IMR-90 (cell line): ENCODE data around the gene CDH22. TPM values are rescaled to one million over a fixed set of nuclear protein-coding genes. Genes with fewer than 3 reads are reported as not detected.

Source experiments
- ATAC-seq: fragments of 200-7000 bp; cut with Tn5 transposase; 2 replicates; pipeline ENCODE4 v1.9.1; 2020; ENCODE audit warnings: low read depth, mild to moderate bottlenecking, moderate library complexity
- BruUV-seq: library from RNA; stranded (reverse); fragments of 400-500 nt; replicated peaks from 2 replicates; lab custom pipeline; 2021; lab: Mats Ljungman, UMichigan
- CTCF ChIA-PET: fragments of 300-600 bp; formaldehyde crosslinking; extraction: SDS; loops from one replicate; lab custom pipeline; 2021; ENCODE audit warnings: antibody characterized with exemption; lab: Yijun Ruan, JAX
- POLR2A ChIA-PET: fragments of 300-600 bp; sonication (Branson Sonifier 250); formaldehyde crosslinking; loops from one replicate; lab custom pipeline; 2022; ENCODE audit warnings: antibody characterized with exemption; ENCODE audit not compliant: unreplicated experiment; lab: Charles Lee
- DNase-seq: peaks from one replicate; pipeline ENCODE4 v3.0.0; 2013
- H2AFZ ChIP-seq: replicated peaks from 2 replicates; pipeline ENCODE3; 2013; ENCODE audit warnings: low read length, mild to moderate bottlenecking; ENCODE audit not compliant: poor library complexity
- H2AK5ac ChIP-seq: 2 replicates; pipeline ENCODE4 v1.6.1; 2013; ENCODE audit warnings: low read depth, low read length, inconsistent platforms
- H2AK9ac ChIP-seq: replicated peaks from 2 replicates; pipeline ENCODE3; 2013; ENCODE audit warnings: mild to moderate bottlenecking, low read depth, low read length, moderate library complexity; ENCODE audit not compliant: poor library complexity
- H2BK120ac ChIP-seq: 2 replicates; pipeline ENCODE4 v1.6.1; 2013; ENCODE audit warnings: low read depth, low read length, inconsistent platforms
- H2BK15ac ChIP-seq: 3 replicates; pipeline ENCODE4 v1.6.1; 2013; ENCODE audit warnings: low read depth, low read length, inconsistent platforms
- H2BK20ac ChIP-seq: 2 replicates; pipeline ENCODE4 v1.6.1; 2013; ENCODE audit warnings: low read depth, mild to moderate bottlenecking, inconsistent platforms, low read length, moderate library complexity
- H2BK5ac ChIP-seq: 2 replicates; pipeline ENCODE4 v1.6.1; 2013; ENCODE audit warnings: mild to moderate bottlenecking, low read depth, low read length, inconsistent platforms; ENCODE audit not compliant: poor library complexity, severe bottlenecking
- H3K14ac ChIP-seq: replicated peaks from 2 replicates; pipeline ENCODE4 v1.6.1; 2013; ENCODE audit warnings: low read depth, low read length, inconsistent platforms
- H3K18ac ChIP-seq: 2 replicates; pipeline ENCODE4 v1.6.1; 2013; ENCODE audit warnings: low read depth, low read length, control low read depth
- H3K23ac ChIP-seq: 2 replicates; pipeline ENCODE4 v1.6.1; 2013; ENCODE audit warnings: low read depth, low read length, inconsistent platforms
- H3K27ac ChIP-seq: 2 replicates; pipeline ENCODE4 v1.5.1; 2013; ENCODE audit warnings: mild to moderate bottlenecking, control low read depth, low read length; ENCODE audit not compliant: insufficient read depth
- H3K27me3 ChIP-seq: 2 replicates; pipeline ENCODE4 v1.6.1; 2013; ENCODE audit warnings: low read length; ENCODE audit not compliant: control insufficient read depth, insufficient read depth
- H3K36me3 ChIP-seq: 2 replicates; pipeline ENCODE4 v1.6.1; 2013; ENCODE audit warnings: low read length, mixed read lengths; ENCODE audit not compliant: control insufficient read depth, insufficient read depth
- H3K4ac ChIP-seq: 2 replicates; pipeline ENCODE4 v1.6.1; 2013; ENCODE audit warnings: low read depth, low read length, inconsistent platforms
- H3K4me1 ChIP-seq: 2 replicates; pipeline ENCODE4 v1.6.1; 2013; ENCODE audit warnings: low read length, mixed read lengths; ENCODE audit not compliant: control insufficient read depth, insufficient read depth
- H3K4me2 ChIP-seq: 2 replicates; pipeline ENCODE4 v1.6.1; 2013; ENCODE audit warnings: low read depth, mild to moderate bottlenecking, control low read depth, low read length, moderate library complexity
- H3K4me3 ChIP-seq: 2 replicates; pipeline ENCODE4 v1.5.1; 2013; ENCODE audit warnings: low read depth, mild to moderate bottlenecking, control low read depth, low read length, moderate library complexity; ENCODE audit not compliant: insufficient read depth
- H3K56ac ChIP-seq: 2 replicates; pipeline ENCODE4 v1.6.1; 2013; ENCODE audit warnings: low read length, inconsistent platforms; ENCODE audit not compliant: insufficient read depth; ENCODE audit errors: extremely low read depth
- H3K79me1 ChIP-seq, 2 experiments: 2 replicates each; pipeline ENCODE4 v1.6.1; 2013; ENCODE audit warnings: low read length in 2 of 2, inconsistent platforms in 1 of 2, low read depth in 1 of 2
- H3K9ac ChIP-seq: 2 replicates; pipeline ENCODE4 v1.6.1; 2013; ENCODE audit warnings: low read depth, low read length, control low read depth
- H3K9me1 ChIP-seq: 2 replicates; pipeline ENCODE4 v1.6.1; 2013; ENCODE audit warnings: low read length, inconsistent platforms; ENCODE audit not compliant: insufficient read depth
- H3K9me3 ChIP-seq: 2 replicates; pipeline ENCODE4 v1.6.1; 2013; ENCODE audit warnings: low read length; ENCODE audit not compliant: control insufficient read depth, insufficient read depth
- H4K20me1 ChIP-seq: 2 replicates; pipeline ENCODE4 v1.6.1; 2013; ENCODE audit warnings: low read length, inconsistent platforms; ENCODE audit not compliant: insufficient read depth
- H4K5ac ChIP-seq: 2 replicates; pipeline ENCODE4 v1.6.1; 2013; ENCODE audit warnings: mild to moderate bottlenecking, low read depth, low read length, control low read depth
- H4K8ac ChIP-seq, 2 experiments: 2 replicates each; pipeline ENCODE4 v1.6.1; 2013; ENCODE audit warnings: low read depth in 2 of 2, low read length in 2 of 2, control low read depth in 1 of 2, inconsistent platforms in 1 of 2
- H4K91ac ChIP-seq: 2 replicates; pipeline ENCODE4 v1.6.1; 2013; ENCODE audit warnings: low read depth, low read length, inconsistent platforms; ENCODE audit not compliant: insufficient read depth
- BHLHE40 ChIP-seq: fragments of 150-350 bp; IDR thresholded peaks from 2 replicates; pipeline ENCODE4 v1.6.1; 2016; ENCODE audit warnings: mild to moderate bottlenecking, low read depth, low read length
- CEBPB ChIP-seq: IDR thresholded peaks from 2 replicates; pipeline ENCODE4 v1.6.1; 2012; ENCODE audit warnings: low read depth, low read length, improper control_type of control experiment
- CHD1 ChIP-seq: IDR thresholded peaks from 2 replicates; pipeline ENCODE4 v1.6.1; 2012; ENCODE audit warnings: low read depth, low read length, improper control_type of control experiment
- FOS ChIP-seq: fragments of 150-350 bp; IDR thresholded peaks from 2 replicates; pipeline ENCODE4 v1.6.1; 2016; ENCODE audit warnings: low read depth, low read length
- MAFK ChIP-seq: IDR thresholded peaks from 2 replicates; pipeline ENCODE4 v1.6.1; 2012; ENCODE audit warnings: low read depth, low read length, improper control_type of control experiment
- MAZ ChIP-seq: IDR thresholded peaks from 2 replicates; pipeline ENCODE4 v1.6.1; 2012; ENCODE audit warnings: low read depth, mild to moderate bottlenecking, low read length, improper control_type of control experiment, moderate library complexity, borderline replicate concordance
- NFE2L2 ChIP-seq: fragments of 150-350 bp; IDR thresholded peaks from 2 replicates; pipeline ENCODE4 v1.6.1; 2016; ENCODE audit warnings: low read depth, mild to moderate bottlenecking, low read length
- POLR2A ChIP-seq: IDR thresholded peaks from 2 replicates; pipeline ENCODE4 v1.6.1; 2012; ENCODE audit warnings: mild to moderate bottlenecking, low read depth, low read length
- RAD21 ChIP-seq: IDR thresholded peaks from 2 replicates; pipeline ENCODE4 v1.6.1; 2012; ENCODE audit warnings: low read length, improper control_type of control experiment
- RCOR1 ChIP-seq: IDR thresholded peaks from 2 replicates; pipeline ENCODE4 v1.6.1; 2012; ENCODE audit warnings: mild to moderate bottlenecking, low read length, improper control_type of control experiment; ENCODE audit not compliant: insufficient replicate concordance
- RFX5 ChIP-seq: IDR thresholded peaks from 2 replicates; pipeline ENCODE4 v1.8.0; 2012; ENCODE audit warnings: low read depth, mild to moderate bottlenecking, low read length, moderate library complexity
- SMC3 ChIP-seq: fragments of 150-350 bp; IDR thresholded peaks from 2 replicates; pipeline ENCODE4 v1.6.1; 2016; ENCODE audit warnings: low read depth, mild to moderate bottlenecking, antibody characterized with exemption, low read length, moderate library complexity
- WGBS, 2 experiments: methylation state at CpG; one replicate each; pipeline versions ENCODE4 v1.1.5 to v1.1.7; 2013; ENCODE audit warnings: missing lambda C conversion rate in 2 of 2; ENCODE audit not compliant: insufficient read length in 1 of 2; ENCODE audit errors: extremely low coverage in 2 of 2; 5-methylcytosine and 5-hydroxymethylcytosine counted together
- dilution Hi-C: fragments of 300-500 bp; cut with HindIII; formaldehyde crosslinking; loops from one replicate; pipeline ENCODE4 v1.14.3; 2018; ENCODE audit warnings: low sequenced_read_pairs; ENCODE audit not compliant: unreplicated experiment
- in situ Hi-C: fragments of 300-500 bp; cut with MboI; formaldehyde crosslinking; loops from 3 replicates; pipeline ENCODE4 v1.14.3; 2019; ENCODE audit warnings: low sequenced_read_pairs, inconsistent platforms, mixed read lengths
- intact Hi-C: fragments of 100-400 bp; cut with micrococcal nuclease; formaldehyde crosslinking; loops from 2 replicates; pipeline ENCODE4 v1.10.0; 2022
- polyA plus RNA-seq, 3 experiments: library from polyadenylated mRNA; depleted of rRNA; stranded (reverse); fragments of >200 nt; gene quantifications; 2 replicates each; pipeline ENCODE4 v1.2.3, GENCODE V29; 2012; ENCODE audit warnings: low replicate concordance in 1 of 3
- total RNA-seq: library from RNA; depleted of rRNA; stranded (reverse); fragments of >200 nt; gene quantifications from 2 replicates; pipeline ENCODE4 v1.2.3, GENCODE V29; 2012
- TF ChIP-seq, protein P1 (sequence below): conservative IDR thresholded peaks from 2 replicates; pipeline ENCODE4 v1.5.1; 2012; ENCODE audit warnings: mild to moderate bottlenecking, low read depth, low read length, improper control_type of control experiment
- TF ChIP-seq, protein P2 (sequence below): fragments of 150-350 bp; IDR thresholded peaks from 2 replicates; pipeline ENCODE4 v1.6.1; 2016; ENCODE audit warnings: low read depth, mild to moderate bottlenecking, low read length, moderate library complexity, borderline replicate concordance

Gene CDH22
- total and polyA plus RNA-seq, 2 of the 4 experiments (the other 2 are of a cell fraction): not detected

DNA sequence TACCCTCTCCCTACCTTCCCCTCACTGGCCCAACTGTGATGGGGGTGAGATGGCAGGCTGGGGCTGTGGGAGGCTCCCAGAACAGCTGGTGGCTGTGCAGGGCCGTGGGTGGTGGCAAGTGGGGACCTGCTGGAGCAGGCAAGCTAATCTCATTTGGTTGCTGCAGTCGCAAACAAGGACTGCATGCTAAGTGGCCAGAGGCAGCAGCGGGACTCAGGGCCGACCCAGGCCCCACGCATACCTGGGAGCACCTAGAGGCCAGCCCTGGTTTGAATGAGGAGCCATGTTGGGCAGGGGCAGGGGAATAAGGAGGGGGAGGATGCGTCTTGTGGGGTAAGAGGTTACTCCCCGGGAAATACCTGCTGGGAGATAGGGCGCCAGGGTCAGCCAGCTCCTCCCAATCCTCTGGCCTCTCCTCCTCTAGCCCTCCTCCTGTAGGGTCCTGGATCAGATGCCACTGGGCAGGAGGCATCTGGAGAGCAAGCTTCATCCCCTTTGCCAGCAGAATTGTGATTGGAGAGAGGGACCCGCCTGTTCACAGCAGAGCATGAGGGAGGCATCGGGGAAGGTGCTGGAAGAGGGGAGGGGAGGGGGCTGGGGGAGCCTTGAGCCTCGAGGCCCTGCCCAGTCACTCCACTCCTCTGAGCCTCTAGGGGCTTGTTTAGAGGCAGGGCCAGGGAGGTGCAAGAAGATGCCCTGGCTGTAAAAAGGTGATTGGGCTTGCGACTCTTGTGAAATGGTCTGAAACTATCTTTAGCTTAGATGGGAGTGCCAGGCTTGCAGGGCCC lies 24.3 kb upstream of the CDH22 start:
- no peak overlapping the region for H4K5ac ChIP-seq
- H2BK20ac ChIP-seq: no peak overlapping the region
- no CpG with 5 or more reads among the region's 12 CpGs for WGBS, 2 experiments
- no peaks in the 10 kb centered on the region for H3K9me3 ChIP-seq
- H3K18ac ChIP-seq: no peak overlapping the region
- no peaks in the 10 kb centered on the region for H3K4me1 ChIP-seq
- no peak overlapping the region for H2AK5ac ChIP-seq
- in situ Hi-C loops: no loop called here
- H3K27ac ChIP-seq: no peak overlapping the region
- DNase-seq (no peak), ATAC-seq (no peak)
- H2AK9ac ChIP-seq: no peak overlapping the region
- intact Hi-C loops: no loop called here
- H3K23ac ChIP-seq: no peak overlapping the region
- H3K4me3 ChIP-seq: no peak overlapping the region
- BruUV-seq: no TSS peak
- no peaks in the 10 kb centered on the region for H3K79me1 ChIP-seq
- dilution Hi-C loops: no loop called here
- no peaks in the 10 kb centered on the region for H3K9me1 ChIP-seq
- POLR2A ChIA-PET: interaction anchor here (0.8 kb wide), 1 partner anchor 31 kb away, joined by 3 read pairs; no protein-coding TSS in a partner anchor
- CTCF ChIA-PET: no interaction called here
- no peak overlapping the region for H3K9ac ChIP-seq
- no peak overlapping the region for H2BK15ac ChIP-seq
- no peak overlapping the region for H4K8ac ChIP-seq
- no peak overlapping the region for H2BK5ac ChIP-seq
- no peak overlapping the region for H3K4ac ChIP-seq
- TF ChIP-seq NFE2L2 (no peak), RCOR1 (no peak), RAD21 (no peak), POLR2A (no peak), MAZ (no peak), FOS (no peak), CHD1 (no peak), BHLHE40 (no peak), CEBPB (no peak), SMC3 (no peak), MAFK (no peak), RFX5 (no peak)
- TF ChIP-seq, protein P1, sequence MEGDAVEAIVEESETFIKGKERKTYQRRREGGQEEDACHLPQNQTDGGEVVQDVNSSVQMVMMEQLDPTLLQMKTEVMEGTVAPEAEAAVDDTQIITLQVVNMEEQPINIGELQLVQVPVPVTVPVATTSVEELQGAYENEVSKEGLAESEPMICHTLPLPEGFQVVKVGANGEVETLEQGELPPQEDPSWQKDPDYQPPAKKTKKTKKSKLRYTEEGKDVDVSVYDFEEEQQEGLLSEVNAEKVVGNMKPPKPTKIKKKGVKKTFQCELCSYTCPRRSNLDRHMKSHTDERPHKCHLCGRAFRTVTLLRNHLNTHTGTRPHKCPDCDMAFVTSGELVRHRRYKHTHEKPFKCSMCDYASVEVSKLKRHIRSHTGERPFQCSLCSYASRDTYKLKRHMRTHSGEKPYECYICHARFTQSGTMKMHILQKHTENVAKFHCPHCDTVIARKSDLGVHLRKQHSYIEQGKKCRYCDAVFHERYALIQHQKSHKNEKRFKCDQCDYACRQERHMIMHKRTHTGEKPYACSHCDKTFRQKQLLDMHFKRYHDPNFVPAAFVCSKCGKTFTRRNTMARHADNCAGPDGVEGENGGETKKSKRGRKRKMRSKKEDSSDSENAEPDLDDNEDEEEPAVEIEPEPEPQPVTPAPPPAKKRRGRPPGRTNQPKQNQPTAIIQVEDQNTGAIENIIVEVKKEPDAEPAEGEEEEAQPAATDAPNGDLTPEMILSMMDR: no peak
- TF ChIP-seq, protein P2, sequence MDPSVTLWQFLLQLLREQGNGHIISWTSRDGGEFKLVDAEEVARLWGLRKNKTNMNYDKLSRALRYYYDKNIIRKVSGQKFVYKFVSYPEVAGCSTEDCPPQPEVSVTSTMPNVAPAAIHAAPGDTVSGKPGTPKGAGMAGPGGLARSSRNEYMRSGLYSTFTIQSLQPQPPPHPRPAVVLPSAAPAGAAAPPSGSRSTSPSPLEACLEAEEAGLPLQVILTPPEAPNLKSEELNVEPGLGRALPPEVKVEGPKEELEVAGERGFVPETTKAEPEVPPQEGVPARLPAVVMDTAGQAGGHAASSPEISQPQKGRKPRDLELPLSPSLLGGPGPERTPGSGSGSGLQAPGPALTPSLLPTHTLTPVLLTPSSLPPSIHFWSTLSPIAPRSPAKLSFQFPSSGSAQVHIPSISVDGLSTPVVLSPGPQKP: no peak
- no peaks in the 10 kb centered on the region for H4K20me1 ChIP-seq
- no peaks in the 10 kb centered on the region for H3K36me3 ChIP-seq
- H3K56ac ChIP-seq: no peak overlapping the region
- no peak overlapping the region for H2AFZ ChIP-seq
- H3K4me2 ChIP-seq: no peak overlapping the region
- no peak overlapping the region for H2BK120ac ChIP-seq
- H3K14ac ChIP-seq: no peak overlapping the region
- H4K91ac ChIP-seq: no peak overlapping the region
- H3K27me3 ChIP-seq: peaks cover 70% of the 10 kb centered on the region
